WTC11 (cell line): ENCODE results near the gene ROR2. TPM values are rescaled to one million over a fixed set of nuclear protein-coding genes. Genes with fewer than 3 reads are reported as not detected.

Experiments used
- ATAC-seq: fragments of 200-7000 bp; cut with Tn5 transposase; 2 replicates; pipeline ENCODE4 v1.10.0; 2021; ENCODE audit warnings: mild to moderate bottlenecking, moderate library complexity
- CTCF ChIA-PET: fragments of 300-600 bp; sonication (Branson Sonifier 250); formaldehyde crosslinking; loops from one replicate; lab custom pipeline; 2021; ENCODE audit warnings: antibody characterized with exemption; lab: Charles Lee
- POLR2A ChIA-PET: fragments of 350-600 bp; sonication (Branson Sonifier 250); formaldehyde crosslinking; loops from one replicate; lab custom pipeline; 2021; ENCODE audit warnings: antibody characterized with exemption; lab: Charles Lee
- DNase-seq: peaks from one replicate; pipeline ENCODE4 v3.0.0; 2021; ENCODE audit warnings: low spot score
- H3K27ac Mint-ChIP-seq: 2 replicates; pipeline ENCODE4 v1.8.0; 2021; ENCODE audit warnings: mixed read lengths
- H3K27me3 Mint-ChIP-seq: 2 replicates; pipeline ENCODE4 v1.8.0; 2021; ENCODE audit warnings: low read depth, mild to moderate bottlenecking, moderate library complexity, mixed read lengths
- H3K36me3 Mint-ChIP-seq: 2 replicates; pipeline ENCODE4 v1.8.0; 2021; ENCODE audit warnings: mixed read lengths
- H3K4me1 Mint-ChIP-seq: 2 replicates; pipeline ENCODE4 v1.8.0; 2022; ENCODE audit warnings: mixed read lengths
- H3K4me3 Mint-ChIP-seq: 2 replicates; pipeline ENCODE4 v1.8.0; 2021; ENCODE audit warnings: mild to moderate bottlenecking, moderate library complexity, mixed read lengths
- H3K9me3 Mint-ChIP-seq: 2 replicates; pipeline ENCODE4 v1.8.0; 2021; ENCODE audit warnings: mixed read lengths
- AFF4 ChIP-seq: sonication (generic); formaldehyde crosslinking; IDR thresholded peaks from 2 replicates; pipeline ENCODE4 v1.8.1; 2023; ENCODE audit warnings: mild to moderate bottlenecking, missing genetic modification reagents, borderline replicate concordance
- ATF3 ChIP-seq: sonication (generic); formaldehyde crosslinking; conservative IDR thresholded peaks from 2 replicates; pipeline ENCODE4 v1.8.1; 2022; ENCODE audit warnings: mild to moderate bottlenecking, missing genetic modification reagents
- E2F5 ChIP-seq: sonication (generic); formaldehyde crosslinking; IDR thresholded peaks from 2 replicates; pipeline ENCODE4 v1.8.1; 2022; ENCODE audit warnings: mild to moderate bottlenecking, moderate library complexity, missing genetic modification reagents
- EMX1 ChIP-seq: fragments of 250-450 bp; sonication (Bioruptor Pico); IDR thresholded peaks from 2 replicates; pipeline ENCODE4 v1.8.0; 2021; ENCODE audit warnings: mild to moderate bottlenecking
- FOXJ3 ChIP-seq: sonication (generic); formaldehyde crosslinking; IDR thresholded peaks from 2 replicates; pipeline ENCODE4 v1.9.0; 2021; ENCODE audit warnings: missing genetic modification reagents, mild to moderate bottlenecking, borderline replicate concordance
- GABPB1 ChIP-seq: sonication (generic); formaldehyde crosslinking; IDR thresholded peaks from 2 replicates; pipeline ENCODE4 v1.8.1; 2023; ENCODE audit warnings: mild to moderate bottlenecking, missing genetic modification reagents
- JUN ChIP-seq: sonication (generic); formaldehyde crosslinking; IDR thresholded peaks from 2 replicates; pipeline ENCODE4 v1.8.0; 2023; ENCODE audit warnings: mild to moderate bottlenecking, missing genetic modification reagents
- MXD4 ChIP-seq: fragments of 250-450 bp; sonication (Bioruptor Pico); IDR thresholded peaks from 2 replicates; pipeline ENCODE4 v1.8.0; 2021; ENCODE audit warnings: mild to moderate bottlenecking, moderate library complexity, borderline replicate concordance
- NFATC4 ChIP-seq: fragments of 250-450 bp; sonication (Bioruptor Pico); IDR thresholded peaks from 2 replicates; pipeline ENCODE4 v1.9.0; 2021; ENCODE audit warnings: mild to moderate bottlenecking
- PRDM15 ChIP-seq: sonication (generic); formaldehyde crosslinking; IDR thresholded peaks from 2 replicates; pipeline ENCODE4 v1.8.0; 2022; ENCODE audit warnings: missing genetic modification reagents
- PREB ChIP-seq: sonication (generic); formaldehyde crosslinking; IDR thresholded peaks from 2 replicates; pipeline ENCODE4 v1.8.1; 2022; ENCODE audit warnings: mild to moderate bottlenecking, missing genetic modification reagents, moderate library complexity, borderline replicate concordance
- RELA ChIP-seq: sonication (generic); formaldehyde crosslinking; IDR thresholded peaks from 2 replicates; pipeline ENCODE4 v1.8.1; 2022; ENCODE audit warnings: missing genetic modification reagents, mild to moderate bottlenecking, borderline replicate concordance
- SMAD3 ChIP-seq: sonication (generic); formaldehyde crosslinking; IDR thresholded peaks from 2 replicates; pipeline ENCODE4 v1.8.0; 2022; ENCODE audit warnings: missing genetic modification reagents, mild to moderate bottlenecking, borderline replicate concordance
- TCF7 ChIP-seq: sonication (generic); formaldehyde crosslinking; IDR thresholded peaks from 2 replicates; pipeline ENCODE4 v1.8.0; 2022; ENCODE audit warnings: mild to moderate bottlenecking, low read depth, missing genetic modification reagents, moderate library complexity
- ZNF121 ChIP-seq: sonication (generic); formaldehyde crosslinking; IDR thresholded peaks from 2 replicates; pipeline ENCODE4 v1.8.0; 2023; ENCODE audit warnings: missing genetic modification reagents
- ZNF219 ChIP-seq: sonication (generic); formaldehyde crosslinking; IDR thresholded peaks from 2 replicates; pipeline ENCODE4 v1.8.0; 2023; ENCODE audit warnings: missing genetic modification reagents, mild to moderate bottlenecking, borderline replicate concordance
- ZNF416 ChIP-seq: fragments of 250-450 bp; sonication (Bioruptor Pico); IDR thresholded peaks from 2 replicates; pipeline ENCODE4 v1.9.0; 2021; ENCODE audit warnings: mild to moderate bottlenecking, inconsistent platforms
- ZNF532 ChIP-seq: fragments of 250-450 bp; sonication (Bioruptor Pico); IDR thresholded peaks from 2 replicates; pipeline ENCODE4 v1.9.0; 2021; ENCODE audit warnings: mild to moderate bottlenecking, borderline replicate concordance
- ZSCAN18 ChIP-seq: fragments of 250-450 bp; sonication (Bioruptor Pico); IDR thresholded peaks from 2 replicates; pipeline ENCODE4 v2.1.2; 2022; ENCODE audit warnings: mild to moderate bottlenecking, moderate library complexity
- total RNA-seq: library from RNA; stranded (reverse); gene quantifications from 3 replicates; pipeline ENCODE4 v1.2.3, GENCODE V29; 2021

ROR2 gene
- total RNA-seq, 1 experiment from 2014 or later = 19.8 TPM

GRCh38 chr9:91726406-91727100 lies 223.5 kb downstream of the ROR2 start:
- no peak overlapping the region for H3K4me3 Mint-ChIP-seq
- CTCF ChIA-PET = interaction anchor here (0.6 to 1.7 kb wide), 32 partner anchors 8 to 828 kb away, joined by 3 to 16 read pairs (median 3); partner anchors contain the start of gene ROR2
- no peak for DNase-seq
- no peak for TF ChIP-seq SMAD3 (CRISPR knock-in tag)
- TF ChIP-seq ZNF416 (CRISPR knock-in tag) = no peak
- no peak for TF ChIP-seq RELA (CRISPR knock-in tag)
- no peak for TF ChIP-seq TCF7 (CRISPR knock-in tag)
- no peak for TF ChIP-seq NFATC4 (CRISPR knock-in tag)
- no peak for TF ChIP-seq ATF3 (CRISPR knock-in tag)
- no peak for TF ChIP-seq MXD4 (CRISPR knock-in tag)
- no peak for TF ChIP-seq ZSCAN18
- TF ChIP-seq ZNF532 = no peak
- no peak for TF ChIP-seq PREB (CRISPR knock-in tag)
- no peak for TF ChIP-seq JUN (CRISPR knock-in tag)
- TF ChIP-seq, all 79 proteins: peak for 0
- no peaks in the 10 kb centered on the region for H3K27me3 Mint-ChIP-seq
- no peak overlapping the region for H3K27ac Mint-ChIP-seq
- peaks cover 6% of the 10 kb centered on the region for H3K4me1 Mint-ChIP-seq
- POLR2A ChIA-PET = interaction anchor here (0.7 kb wide), 1 partner anchor 195 kb away, joined by 3 read pairs; no protein-coding TSS in a partner anchor
- no peaks in the 10 kb centered on the region for H3K9me3 Mint-ChIP-seq
- ATAC-seq = no peak
- H3K36me3 Mint-ChIP-seq = peaks cover 9% of the 10 kb centered on the region

GRCh38 chr9:91725651-91726050 lies 224.4 kb downstream of the ROR2 start:
- Mint-ChIP-seq H3K9me3 (no peaks in the 10 kb centered on the region), H3K36me3 (peaks cover 9% of the 10 kb centered on the region)
- no peak for TF ChIP-seq AFF4
- TF ChIP-seq E2F5 (CRISPR knock-in tag) = no peak
- TF ChIP-seq EMX1 = no peak
- TF ChIP-seq PRDM15 = no peak
- no peak for TF ChIP-seq GABPB1 (CRISPR knock-in tag)
- TF ChIP-seq ZNF219 = no peak
- TF ChIP-seq ZNF121 = no peak
- TF ChIP-seq FOXJ3 (CRISPR knock-in tag) = no peak

More at GRCh38 chr9:91725651-91726050, 224.4 kb downstream of the ROR2 start:
- H3K27me3 Mint-ChIP-seq = no peaks in the 10 kb centered on the region
- ATAC-seq (no peak), DNase-seq (no peak)
- H3K4me3 Mint-ChIP-seq = no peak overlapping the region
- ChIA-PET CTCF (no interaction called here), POLR2A (no interaction called here)
- H3K4me1 Mint-ChIP-seq = peaks cover 12% of the 10 kb centered on the region
- H3K27ac Mint-ChIP-seq = no peak overlapping the region
